Stimulated activated CD4-positive, alpha-beta T cell treated with anti-CD3 and anti-CD28 coated beads, Interleukin-4, amount 100 ng/mL, for 24 hours (primary cell): Measurements from ENCODE around the gene CYP27C1.
"Not testable (repeated sequence)": the region's sequence is repeated elsewhere in the genome, so short reads cannot be mapped to it uniquely, and the experiment has no call there.

Experiments
- DNase-seq: peaks from one replicate; pipeline ENCODE4 v3.0.0-alpha.2; 2020

The CYP27C1 gene, protein sequence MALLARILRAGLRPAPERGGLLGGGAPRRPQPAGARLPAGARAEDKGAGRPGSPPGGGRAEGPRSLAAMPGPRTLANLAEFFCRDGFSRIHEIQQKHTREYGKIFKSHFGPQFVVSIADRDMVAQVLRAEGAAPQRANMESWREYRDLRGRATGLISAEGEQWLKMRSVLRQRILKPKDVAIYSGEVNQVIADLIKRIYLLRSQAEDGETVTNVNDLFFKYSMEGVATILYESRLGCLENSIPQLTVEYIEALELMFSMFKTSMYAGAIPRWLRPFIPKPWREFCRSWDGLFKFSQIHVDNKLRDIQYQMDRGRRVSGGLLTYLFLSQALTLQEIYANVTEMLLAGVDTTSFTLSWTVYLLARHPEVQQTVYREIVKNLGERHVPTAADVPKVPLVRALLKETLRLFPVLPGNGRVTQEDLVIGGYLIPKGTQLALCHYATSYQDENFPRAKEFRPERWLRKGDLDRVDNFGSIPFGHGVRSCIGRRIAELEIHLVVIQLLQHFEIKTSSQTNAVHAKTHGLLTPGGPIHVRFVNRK

DNA sequence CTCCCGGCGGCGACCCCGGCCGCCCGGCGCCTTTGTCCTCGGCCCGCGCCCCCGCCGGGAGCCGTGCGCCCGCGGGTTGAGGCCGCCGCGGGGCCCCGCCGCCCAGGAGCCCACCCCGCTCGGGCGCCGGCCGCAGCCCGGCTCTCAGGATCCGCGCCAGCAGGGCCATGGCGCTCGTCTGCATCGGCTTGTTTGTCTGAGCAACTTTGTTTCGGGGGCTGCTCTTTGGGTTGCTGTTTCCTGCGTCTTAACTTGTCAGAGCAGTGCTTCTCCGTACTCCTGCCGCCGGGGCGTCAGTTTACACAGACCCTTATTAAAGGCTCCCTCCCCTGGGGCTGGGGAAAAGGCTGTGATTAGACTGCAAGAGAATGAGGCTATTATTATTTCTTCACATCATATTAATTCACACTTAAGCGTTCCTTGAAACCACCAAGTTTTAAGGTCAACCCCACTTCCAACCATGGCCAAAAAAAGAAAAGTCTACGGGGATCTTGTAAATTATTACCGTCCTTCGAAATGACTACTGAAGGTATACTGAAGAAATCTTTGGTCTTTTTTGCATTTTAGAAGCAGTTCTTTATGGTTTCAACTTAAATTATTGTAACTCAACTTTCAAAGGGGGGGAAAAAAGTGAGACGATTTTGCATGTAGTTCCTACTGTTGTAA, at the start of gene CYP27C1:
Gene CYP27C1 (minus strand): TSS at position 198 of the 666 bp plus-strand sequence. CDS start 29 bp downstream, at position 169.
- no peak for DNase-seq

DNA sequence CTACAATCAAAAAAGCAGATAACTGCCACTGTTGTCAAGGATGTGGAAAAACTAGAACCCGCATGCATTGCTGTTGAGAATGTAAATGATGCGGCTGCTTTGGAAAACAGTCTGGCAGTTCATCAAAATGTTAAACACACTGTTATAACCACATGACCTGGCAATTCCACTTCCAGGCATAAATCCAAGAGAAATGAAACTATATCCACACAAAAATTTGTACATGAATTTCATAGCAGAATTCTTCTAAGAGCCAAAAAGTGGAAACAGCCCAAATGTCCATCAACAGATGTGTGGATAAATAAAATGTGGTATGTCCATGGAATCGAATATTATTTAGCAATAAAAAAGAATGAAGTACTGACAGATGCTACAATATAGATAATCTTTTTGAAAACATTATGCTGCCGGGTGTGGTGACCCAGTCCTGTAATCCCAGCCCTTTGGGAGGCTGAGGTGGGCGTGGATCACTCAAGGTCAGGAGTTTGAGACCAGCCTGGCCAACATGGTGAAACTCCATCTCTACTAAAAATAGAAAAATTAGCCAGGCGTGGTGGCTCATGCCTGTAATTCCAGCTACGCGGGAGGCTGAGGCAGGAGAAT, 41.8 kb upstream of the CYP27C1 start:
- no peak for DNase-seq

DNA sequence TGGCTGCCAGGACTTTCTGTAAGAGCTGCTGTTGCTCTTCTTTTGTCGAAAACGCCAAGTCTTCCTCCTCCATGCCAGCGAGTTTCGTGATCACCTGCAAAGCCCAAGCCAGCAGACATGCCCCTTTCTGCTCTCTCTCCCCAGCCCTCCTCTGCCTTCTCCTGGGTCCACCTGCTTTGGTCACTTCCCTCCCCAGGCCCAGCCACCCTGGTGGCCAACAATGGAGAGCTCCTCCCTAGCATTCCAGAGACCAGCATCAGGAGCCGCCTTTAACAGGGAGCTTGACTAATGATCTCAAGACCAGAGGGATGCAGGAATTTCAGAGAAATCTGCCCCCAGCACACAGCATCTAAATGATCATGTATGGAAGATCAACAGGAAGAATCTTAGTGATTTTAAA, 39.3 kb upstream of the CYP27C1 start:
- no peak for DNase-seq

DNA sequence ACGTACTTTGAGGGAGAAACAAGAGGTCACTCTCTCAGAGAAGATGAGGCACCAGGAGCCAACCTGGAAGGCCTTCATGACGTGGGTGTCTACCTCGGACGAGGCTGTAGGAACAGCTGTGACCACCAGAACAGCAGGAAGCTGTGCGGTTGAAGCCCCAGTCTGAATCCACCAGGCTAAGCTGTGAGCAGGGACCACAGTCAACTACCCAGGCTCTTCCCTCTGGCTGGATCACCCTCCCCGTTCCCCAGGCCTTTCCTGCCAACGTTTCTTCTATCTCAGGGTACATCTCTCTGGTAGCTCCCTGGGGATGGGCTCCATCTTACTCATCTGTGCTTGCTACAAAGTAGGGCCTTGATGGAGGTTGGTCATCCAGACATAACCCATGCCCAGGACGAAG, 36.8 kb upstream of the CYP27C1 start:
- DNase-seq, result no peak

DNA sequence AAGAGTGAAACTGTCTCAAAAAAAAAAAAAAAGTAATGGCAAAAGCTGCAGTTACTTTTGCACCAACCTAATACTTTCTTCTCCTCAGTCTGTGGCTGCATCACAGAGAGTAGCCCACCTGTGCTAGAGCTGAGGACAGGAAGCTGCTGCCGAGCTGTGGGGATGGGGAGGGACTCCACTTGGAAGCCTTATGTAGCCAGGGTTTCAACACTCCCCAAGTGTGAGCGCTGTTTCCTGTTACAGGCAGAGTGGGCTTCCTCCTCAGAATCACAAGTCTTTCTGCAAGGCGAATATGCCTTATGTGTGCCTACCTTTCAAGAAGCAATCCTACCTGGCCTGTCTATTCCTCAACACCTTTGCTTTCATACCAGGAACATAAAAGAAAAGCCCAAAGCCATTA, 36.3 kb upstream of the CYP27C1 start:
- DNase-seq, result no peak

DNA sequence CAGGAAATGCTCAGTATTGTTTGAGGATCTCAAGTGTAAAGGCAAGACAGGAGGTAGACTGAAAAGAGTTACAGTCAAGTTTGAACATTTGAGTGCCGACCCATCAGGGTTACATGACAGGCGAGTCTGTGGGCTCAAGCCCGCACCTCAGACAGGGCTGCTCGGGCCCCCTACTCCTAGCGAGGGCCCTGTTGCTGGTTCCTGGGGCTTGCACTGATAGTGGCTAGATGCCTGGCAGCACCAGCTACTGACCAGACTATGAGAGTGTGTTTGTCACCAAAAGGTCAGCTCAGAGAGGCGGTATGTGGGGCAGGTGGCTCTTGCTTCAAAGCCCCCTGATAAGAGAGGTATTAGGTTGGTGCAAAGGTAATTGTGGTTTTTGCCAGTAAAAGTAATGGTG, 35.6 kb upstream of the CYP27C1 start:
- DNase-seq, result no peak

DNA sequence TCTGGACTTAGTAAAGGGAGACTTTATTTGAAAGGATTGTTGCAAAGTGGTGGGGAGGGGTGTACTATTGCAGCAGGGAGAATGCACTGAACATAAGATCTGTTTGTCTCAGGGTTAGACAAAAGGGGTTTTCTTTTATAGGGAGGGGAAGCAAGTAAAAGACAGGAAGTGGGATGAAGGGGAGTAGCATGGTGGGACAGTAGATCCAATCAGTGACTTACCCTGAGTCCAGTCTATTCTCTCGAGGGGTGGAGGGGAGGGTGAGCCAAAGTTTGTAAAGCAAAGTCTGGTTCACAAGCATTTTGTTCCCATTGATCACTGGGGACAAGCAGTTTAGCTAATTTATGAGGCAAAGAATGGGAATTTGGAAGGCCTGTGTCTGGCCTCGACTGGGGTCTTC, 35.0 kb upstream of the CYP27C1 start:
- no peak for DNase-seq

DNA sequence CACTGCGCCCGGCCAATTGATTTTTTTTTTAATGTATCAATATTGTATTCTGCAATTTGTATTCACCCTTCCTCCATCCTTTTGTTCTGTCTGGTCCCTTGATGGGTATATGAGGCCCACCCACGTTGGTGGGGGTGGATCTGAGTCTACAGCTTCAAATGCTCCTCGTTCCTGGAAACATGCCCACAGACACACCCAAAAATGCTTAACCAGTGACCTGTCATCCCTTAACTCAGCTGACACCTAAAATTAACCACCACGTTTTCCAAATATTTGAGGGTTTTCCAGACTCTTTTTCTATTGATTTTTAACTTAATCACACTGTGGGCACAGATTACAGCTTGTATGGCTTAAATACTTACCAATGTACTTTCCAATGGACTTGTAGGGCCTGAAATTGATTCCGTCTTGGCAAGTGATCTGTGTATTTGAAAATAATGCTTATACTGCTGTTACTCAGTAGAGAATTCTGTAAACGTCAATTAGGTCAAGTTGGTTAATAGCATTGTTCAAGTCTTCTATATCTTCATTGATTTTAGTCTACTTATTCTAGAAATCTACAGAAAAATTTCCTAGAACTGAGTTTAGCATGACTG, 34.4 kb upstream of the CYP27C1 start:
- no peak for DNase-seq

DNA sequence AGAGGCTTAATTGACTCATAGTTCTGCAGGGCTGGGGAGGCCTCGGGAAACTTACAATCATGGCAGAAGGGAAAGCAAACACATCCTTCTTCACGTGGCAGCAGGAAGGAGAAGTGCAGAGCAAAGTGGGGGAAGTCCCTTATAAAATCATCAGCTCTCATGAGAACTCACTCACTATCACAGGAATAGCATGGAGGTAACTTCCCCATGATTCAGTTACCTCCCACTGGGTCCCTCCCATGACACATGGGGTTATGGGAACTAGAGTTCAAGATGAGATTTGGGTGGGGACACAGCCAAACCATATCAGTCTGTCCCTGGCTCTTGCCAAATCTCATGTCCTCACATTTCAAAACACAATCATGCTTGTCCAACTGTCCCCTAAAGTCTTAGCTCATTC, 21.1 kb upstream of the CYP27C1 start:
- DNase-seq, result not testable (repeated sequence)

DNA sequence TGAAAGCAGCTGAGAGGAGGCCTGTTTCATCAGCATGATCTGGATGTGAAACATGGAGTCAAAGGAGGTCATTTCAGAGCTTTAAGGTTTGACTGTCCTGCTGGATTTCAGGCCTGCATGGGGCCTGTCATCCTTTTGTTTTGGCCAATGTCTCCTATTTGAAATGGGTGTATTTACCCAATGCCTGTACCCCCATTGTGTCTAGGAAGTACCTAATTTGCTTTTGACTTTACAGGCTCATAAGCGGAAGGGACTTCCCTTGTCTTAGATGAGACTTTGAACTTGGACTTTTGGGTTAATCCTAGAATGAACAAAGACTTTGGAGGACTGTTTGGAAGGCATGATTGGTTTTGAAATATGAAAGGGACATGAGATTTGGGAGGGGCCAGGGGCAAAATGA, 19.3 kb upstream of the CYP27C1 start:
- no peak for DNase-seq

DNA sequence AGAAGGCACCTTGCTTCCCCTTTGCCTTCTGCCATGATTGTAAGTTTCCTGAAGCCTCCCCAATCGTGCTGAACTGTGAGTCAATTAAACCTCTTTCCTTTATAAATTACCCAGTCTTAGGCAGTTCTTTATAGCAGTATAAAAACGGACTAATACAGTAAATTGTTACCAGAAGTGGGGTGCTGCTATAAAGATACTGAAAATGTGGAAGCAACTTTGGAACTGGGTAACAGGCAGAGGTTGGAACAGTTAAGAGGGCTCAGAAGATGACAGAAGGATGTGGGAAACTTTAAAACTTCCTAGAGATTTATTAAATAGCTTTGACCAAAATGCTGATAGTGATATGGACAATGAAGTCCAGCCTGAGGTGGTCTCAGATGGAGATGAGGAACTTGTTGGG, 17.7 kb upstream of the CYP27C1 start:
- DNase-seq, result not testable (repeated sequence)

DNA sequence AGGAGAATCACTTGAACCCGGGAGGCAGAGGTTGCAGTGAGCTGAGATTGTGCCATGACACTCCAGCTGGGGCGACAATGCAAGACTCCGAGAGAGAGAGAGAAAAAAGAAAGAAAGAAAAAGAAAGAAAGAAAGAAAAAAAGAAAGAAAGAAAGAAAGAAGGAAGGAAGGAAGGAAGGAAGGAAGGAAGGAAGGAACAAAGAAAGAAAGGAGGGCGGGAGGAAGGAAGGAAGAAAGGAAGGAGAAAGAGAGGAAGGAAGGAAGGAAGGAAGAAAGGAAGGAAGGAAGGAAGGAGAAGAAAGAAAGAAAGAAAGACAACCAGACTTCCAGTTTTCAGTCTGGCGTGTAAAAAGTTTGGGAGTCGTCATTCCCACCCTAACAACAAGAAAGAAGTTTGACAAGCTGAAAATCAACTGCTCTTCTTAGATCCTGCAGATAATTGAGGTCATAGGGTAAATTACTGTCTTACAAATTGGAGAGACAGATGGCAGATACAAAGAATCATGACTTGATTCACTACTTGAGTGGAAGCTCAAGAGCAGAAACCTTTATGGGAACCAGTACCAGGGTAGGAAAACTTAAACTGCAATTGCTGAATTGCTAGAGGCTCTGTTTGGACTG, 15.1 kb upstream of the CYP27C1 start:
- DNase-seq, result no peak

DNA sequence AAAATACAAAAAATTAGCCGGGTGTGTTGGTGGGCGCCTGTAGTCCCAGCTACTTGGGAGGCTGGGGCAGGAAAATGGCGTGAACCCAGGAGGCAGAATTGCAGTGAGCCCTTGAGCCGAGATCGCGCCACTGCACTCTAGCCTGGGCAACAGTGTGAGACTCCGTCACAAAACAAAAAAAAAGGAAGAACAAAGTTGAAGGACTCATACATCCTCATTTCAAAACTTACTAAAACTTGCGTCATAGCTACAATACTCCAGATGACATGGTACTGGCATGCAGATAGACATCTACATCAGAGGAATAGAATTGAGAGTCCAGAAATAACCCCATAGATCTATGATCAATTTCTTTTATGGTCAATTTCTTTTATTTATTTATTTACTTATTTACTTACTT, 13.6 kb upstream of the CYP27C1 start:
- no peak for DNase-seq

DNA sequence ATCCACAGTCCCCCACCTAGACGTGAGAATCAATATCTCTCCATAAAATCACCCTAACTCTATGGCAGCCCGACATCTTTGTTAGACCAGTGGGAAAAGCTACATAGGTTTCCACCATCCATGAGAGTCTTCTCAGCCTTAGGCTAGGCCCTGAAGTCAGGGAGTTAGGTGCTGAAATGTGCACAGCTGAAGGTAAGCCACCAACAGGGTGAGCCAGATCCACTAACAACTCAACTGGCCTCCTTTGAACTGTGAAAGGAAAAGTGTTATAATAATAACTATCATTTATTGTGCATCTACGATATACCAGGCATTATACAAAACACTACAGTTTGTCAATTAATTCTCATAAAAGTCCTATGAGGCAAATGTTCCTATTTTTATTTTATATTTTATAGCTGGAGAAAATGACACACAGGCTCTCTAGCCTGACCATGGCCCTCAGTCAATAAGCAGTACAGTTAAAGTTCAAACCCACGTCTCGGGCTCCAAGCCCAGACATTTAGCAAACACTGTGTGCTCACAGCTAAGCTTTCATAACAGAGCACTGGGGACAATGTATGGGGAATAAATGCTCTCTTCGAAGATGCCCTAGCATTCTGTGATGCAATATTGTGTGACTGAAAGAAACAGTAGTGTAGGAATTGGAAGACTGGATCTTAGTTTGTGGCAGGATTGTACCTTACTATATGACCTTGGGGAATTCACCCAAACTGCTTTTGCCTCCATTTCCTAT, 11.2 kb upstream of the CYP27C1 start:
- DNase-seq, result no peak

DNA sequence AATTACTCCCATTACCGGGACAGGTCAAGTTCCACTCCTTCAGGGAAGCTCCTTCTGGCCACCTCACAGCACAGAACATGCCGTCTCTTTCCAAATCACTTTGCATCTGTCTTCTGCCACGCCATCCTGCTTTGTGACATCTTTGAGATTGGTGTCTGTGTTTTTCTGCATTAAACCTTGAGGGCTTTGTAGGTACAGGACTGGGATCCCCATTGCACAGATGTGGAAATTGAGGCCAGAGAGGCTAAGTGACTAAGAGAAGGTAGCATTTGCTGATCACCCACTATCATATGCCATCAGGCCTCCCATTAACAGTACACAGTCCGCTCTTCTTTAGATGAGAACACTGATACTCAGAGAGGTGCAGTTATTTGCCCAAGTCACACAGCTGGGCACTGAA, 9.5 kb upstream of the CYP27C1 start:
- no peak for DNase-seq

DNA sequence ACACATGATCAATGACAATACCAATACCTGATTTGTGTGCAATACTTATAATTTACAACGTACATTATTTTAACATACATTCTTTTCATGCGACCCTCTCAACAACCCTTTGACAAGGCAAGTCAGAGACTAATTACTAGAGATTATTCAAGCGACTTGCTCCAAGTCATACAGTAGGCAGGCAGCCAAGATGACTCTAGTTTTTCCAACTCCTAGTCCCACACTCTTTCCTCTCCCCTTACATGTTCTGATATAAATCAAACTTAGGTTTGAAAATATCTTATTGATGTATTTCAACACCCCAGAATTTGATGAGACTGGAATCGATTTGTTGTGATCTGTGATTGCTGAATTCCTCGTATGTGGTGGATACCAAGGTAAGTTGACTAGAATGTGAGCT, 8.0 kb upstream of the CYP27C1 start:
- DNase-seq, result no peak

DNA sequence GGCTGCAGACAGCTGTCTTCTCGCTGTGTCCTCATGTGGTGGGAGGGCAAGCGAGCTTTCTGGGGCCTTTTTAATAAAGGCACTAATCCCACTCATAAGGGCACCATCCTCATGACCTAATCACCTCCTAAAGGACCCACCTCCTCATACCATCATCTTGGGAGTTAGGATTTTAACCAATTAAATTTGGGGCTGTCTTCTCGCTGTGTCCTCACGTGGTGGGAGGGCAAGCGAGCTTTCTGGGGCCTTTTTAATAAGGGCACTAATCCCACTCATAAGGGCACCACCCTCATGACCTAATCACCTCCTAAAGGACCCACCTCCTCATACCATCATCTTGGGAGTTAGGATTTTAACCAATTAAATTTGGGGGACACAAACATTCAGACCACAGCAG, 7.2 kb upstream of the CYP27C1 start:
- not testable (repeated sequence) for DNase-seq

DNA sequence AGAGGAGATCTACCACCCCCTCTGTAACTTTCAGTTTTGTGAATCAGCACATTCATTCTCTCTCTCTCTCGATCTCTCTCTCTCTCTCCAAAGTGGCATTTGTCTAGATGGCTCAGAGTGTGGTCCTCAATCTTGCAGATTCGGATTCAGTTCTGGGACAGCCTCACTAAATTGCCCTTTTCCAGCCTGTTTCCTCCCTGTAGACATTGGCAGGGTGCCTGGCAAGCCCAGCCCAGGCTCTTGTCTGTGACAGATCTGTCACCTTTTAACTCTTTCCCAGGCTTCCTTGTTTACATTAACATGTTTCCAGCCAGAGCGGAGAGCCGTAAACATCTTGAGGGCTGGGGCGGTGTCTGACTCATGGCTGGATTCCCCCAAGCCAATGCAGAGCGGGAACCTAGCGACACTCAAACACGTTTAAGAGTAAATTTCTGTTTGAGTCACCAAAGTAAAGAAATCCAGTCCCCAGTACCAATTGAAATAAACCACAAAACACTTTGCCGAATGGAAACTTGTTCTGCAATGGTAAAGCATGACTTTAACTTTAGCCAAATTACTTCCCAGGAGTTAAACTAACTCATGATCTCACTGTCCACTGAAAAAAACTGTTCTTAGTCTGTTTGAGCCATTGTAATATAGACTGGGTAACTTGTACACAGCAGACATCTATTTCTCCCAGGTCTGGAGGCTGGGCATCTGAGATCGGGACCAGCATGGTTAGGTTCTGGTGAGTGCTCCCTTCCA, 6.6 kb upstream of the CYP27C1 start:
- DNase-seq, result peak; percentile 61

DNA sequence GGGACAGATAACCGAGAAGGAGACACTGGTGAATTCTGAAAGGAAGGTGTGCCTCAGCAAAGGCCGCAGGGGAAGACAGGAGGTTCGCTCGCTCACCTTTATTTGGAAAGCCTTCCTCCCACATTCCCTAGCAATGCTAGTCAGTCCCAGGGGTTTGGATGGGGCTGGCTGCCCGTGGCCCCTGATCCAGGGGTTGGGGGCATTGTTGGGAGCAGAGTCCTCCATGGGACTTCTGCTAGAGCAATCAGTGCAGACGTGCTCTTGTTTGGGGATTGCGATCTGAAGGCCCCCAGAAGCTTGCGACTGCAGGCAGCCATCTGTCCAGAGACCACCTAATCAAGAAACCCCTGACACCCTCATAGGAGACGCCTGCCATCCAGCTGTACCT, 6.0 kb upstream of the CYP27C1 start:
- DNase-seq, result no peak

DNA sequence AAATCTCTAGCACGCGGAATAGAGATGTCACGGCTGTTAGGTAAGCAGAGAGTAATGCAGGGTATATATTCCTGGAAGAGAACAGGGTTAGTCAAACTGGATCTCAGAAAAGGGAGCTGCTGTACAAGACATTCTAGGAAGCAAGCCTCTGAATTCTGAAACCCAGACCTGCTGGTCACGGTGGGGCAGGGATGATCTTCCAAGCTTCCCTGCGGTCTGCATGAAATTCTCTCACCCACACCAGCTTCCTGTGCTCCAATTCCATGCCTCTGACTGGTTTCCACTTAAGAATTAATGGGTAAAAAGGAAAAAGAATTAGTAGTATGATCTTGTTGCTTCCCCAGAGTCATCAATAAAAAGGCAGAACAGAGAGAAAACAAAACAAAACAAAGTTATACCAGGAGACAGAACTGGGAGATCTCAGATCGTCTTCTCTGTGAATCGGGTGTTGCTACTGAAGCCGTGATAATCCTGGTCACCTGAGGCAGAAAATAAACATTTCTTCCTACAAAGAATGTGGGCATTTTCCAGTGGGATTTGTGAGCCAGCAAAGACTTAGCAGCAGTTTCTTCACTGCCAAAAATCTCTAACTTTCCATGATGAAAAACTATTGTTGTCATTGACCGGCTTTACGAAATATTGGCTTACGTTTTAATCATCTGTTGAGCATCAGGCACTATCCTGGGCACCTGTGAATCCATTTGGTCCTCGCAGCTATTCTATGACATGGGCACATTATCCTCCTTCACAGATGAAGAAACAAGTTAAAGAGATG, 5.3 kb upstream of the CYP27C1 start:
- no peak for DNase-seq

DNA sequence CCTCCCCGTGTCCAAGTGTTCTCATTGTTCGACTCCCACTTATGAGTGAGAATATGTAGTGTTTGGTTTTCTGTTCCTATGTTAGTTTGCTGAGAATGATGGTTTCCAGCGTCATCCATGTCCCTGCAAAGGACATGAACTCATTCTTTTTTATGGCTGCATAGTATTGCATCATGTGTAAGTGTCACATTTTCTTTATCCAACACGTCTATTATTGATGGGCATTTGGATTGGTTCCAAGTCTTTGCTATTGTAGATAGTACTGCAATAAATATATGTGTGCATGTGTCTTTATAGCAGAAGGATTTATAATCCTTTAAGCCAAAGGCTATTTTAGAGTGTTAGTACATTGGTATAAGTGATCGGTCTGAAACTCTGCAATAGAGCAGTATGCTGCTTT, 4.0 kb upstream of the CYP27C1 start:
- DNase-seq, result not testable (repeated sequence)
